ENCODE measurements around the gene ARHGEF28.

The ARHGEF28 gene

GRCh38 chr5:73858776-73859175, 232.8 kb downstream of the ARHGEF28 start:
- TF ChIP-seq, protein P1, sequence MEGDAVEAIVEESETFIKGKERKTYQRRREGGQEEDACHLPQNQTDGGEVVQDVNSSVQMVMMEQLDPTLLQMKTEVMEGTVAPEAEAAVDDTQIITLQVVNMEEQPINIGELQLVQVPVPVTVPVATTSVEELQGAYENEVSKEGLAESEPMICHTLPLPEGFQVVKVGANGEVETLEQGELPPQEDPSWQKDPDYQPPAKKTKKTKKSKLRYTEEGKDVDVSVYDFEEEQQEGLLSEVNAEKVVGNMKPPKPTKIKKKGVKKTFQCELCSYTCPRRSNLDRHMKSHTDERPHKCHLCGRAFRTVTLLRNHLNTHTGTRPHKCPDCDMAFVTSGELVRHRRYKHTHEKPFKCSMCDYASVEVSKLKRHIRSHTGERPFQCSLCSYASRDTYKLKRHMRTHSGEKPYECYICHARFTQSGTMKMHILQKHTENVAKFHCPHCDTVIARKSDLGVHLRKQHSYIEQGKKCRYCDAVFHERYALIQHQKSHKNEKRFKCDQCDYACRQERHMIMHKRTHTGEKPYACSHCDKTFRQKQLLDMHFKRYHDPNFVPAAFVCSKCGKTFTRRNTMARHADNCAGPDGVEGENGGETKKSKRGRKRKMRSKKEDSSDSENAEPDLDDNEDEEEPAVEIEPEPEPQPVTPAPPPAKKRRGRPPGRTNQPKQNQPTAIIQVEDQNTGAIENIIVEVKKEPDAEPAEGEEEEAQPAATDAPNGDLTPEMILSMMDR (IDR thresholded peaks at IDR 0.05; ENCODE audit: insufficient read depth, low read length, poor library complexity, severe bottlenecking) = no peak
- no peaks in the 10 kb centered on the region for H3K36me3 ChIP-seq (ENCODE audit: control insufficient read depth, insufficient read depth, low read length)
- H3K4me3 ChIP-seq (replicated peaks; ENCODE audit: low read depth, low read length) = no peak overlapping the region
- DNase-seq (ENCODE audit: extremely low read depth, insufficient read length) = no peak
- no peaks in the 10 kb centered on the region for H3K27me3 ChIP-seq (replicated peaks; ENCODE audit: control insufficient read depth, insufficient read depth, low read length)

DNA sequence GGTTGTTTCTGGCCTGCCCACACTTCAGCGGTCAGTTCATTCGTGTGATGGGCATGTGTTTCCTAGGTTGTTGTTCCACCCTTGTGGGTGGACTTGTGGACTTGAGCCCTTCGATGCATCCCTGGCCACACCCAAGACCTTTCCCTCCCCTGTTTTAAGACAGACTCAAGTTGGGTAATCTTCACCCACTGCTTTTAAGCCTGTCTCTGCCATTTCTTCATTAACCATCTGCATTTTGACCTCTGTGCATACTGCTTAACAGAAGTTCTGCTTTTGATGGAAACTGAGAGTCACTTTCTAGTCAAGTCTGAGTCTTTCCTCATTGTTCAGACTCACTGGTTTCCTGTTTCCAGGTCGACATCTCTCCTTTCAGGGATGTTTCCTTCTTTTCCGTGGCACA, 233.7 kb downstream of the ARHGEF28 start:
- DNase-seq (ENCODE audit: extremely low read depth, insufficient read length) = no peak
- TF ChIP-seq, protein P1 (IDR thresholded peaks at IDR 0.05; ENCODE audit: insufficient read depth, low read length, poor library complexity, severe bottlenecking) = no peak
- Histone ChIP-seq H3K36me3 (ENCODE audit: control insufficient read depth, insufficient read depth, low read length) (no peaks in the 10 kb centered on the region), H3K4me3 (replicated peaks; ENCODE audit: low read depth, low read length) (no peak overlapping the region), H3K27me3 (replicated peaks; ENCODE audit: control insufficient read depth, insufficient read depth, low read length) (no peaks in the 10 kb centered on the region)

DNA sequence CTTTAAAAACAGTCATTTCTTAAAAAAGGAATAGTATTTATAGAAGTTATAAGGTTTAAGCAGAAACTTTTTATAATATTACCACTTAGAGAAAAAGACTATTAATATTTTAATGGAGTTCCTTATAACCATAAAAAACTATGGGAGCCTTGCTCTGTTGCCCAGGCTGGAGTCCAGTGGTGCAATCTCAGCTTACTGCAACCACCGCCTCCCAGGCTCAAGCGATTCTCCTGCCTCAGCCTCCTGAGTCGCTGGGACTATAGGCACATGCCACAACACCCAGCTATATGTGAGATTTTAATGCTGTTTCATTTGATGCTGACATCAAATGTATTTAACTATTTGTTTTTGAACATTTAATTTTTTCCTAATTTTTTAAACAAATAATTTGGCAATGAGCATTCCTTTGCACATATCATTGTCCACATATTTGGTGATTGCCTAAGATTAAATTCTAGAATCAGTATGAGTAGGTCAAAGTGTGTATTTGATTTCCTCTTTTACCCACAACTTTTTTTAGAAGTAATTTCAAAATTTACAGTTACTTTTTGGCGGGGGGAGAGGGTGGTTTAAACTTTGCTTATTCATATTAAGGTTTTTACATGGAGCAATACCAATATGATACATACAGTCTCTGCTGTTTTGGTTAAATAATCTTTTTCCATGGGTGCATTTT, 235.5 kb downstream of the ARHGEF28 start:
- no peaks in the 10 kb centered on the region for H3K36me3 ChIP-seq (ENCODE audit: control insufficient read depth, insufficient read depth, low read length)
- H3K4me3 ChIP-seq (replicated peaks; ENCODE audit: low read depth, low read length) = no peak overlapping the region
- TF ChIP-seq, protein P1 (IDR thresholded peaks at IDR 0.05; ENCODE audit: insufficient read depth, low read length, poor library complexity, severe bottlenecking) = no peak
- DNase-seq (ENCODE audit: extremely low read depth, insufficient read length) = no peak
- no peaks in the 10 kb centered on the region for H3K27me3 ChIP-seq (replicated peaks; ENCODE audit: control insufficient read depth, insufficient read depth, low read length)

GRCh38 chr5:73862796-73863195, 236.8 kb downstream of the ARHGEF28 start:
- DNase-seq (ENCODE audit: extremely low read depth, insufficient read length) = no peak
- TF ChIP-seq, protein P1 (IDR thresholded peaks at IDR 0.05; ENCODE audit: insufficient read depth, low read length, poor library complexity, severe bottlenecking) = no peak
- H3K4me3 ChIP-seq (replicated peaks; ENCODE audit: low read depth, low read length) = no peak overlapping the region
- no peaks in the 10 kb centered on the region for H3K27me3 ChIP-seq (replicated peaks; ENCODE audit: control insufficient read depth, insufficient read depth, low read length)
- no peaks in the 10 kb centered on the region for H3K36me3 ChIP-seq (ENCODE audit: control insufficient read depth, insufficient read depth, low read length)

GRCh38 chr5:73863876-73864275, 237.9 kb downstream of the ARHGEF28 start:
- H3K36me3 ChIP-seq (ENCODE audit: control insufficient read depth, insufficient read depth, low read length) = no peaks in the 10 kb centered on the region
- no peak for DNase-seq (ENCODE audit: extremely low read depth, insufficient read length)
- TF ChIP-seq, protein P1 (IDR thresholded peaks at IDR 0.05; ENCODE audit: insufficient read depth, low read length, poor library complexity, severe bottlenecking) = no peak

DNA sequence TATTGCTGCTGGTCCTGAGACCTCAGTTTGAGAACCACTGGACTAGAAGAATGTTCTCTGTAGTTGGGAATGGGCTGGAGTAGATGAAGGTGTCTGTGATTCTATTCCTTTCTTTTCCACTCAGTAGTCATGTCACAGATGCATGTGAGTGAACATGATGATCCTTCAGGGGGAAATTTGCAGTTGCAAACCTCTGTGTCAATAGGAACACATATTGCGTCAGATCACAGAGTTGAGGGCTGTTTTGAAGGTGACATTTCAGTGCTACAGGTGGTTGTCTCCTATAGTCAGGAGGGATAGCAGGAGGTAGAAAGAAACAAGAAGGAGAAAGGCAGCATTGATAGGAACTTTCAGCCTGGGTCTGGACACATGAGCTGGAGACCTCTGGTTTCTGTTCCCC, 239.3 kb downstream of the ARHGEF28 start:
- Histone ChIP-seq H3K36me3 (ENCODE audit: control insufficient read depth, insufficient read depth, low read length) (no peaks in the 10 kb centered on the region), H3K27me3 (replicated peaks; ENCODE audit: control insufficient read depth, insufficient read depth, low read length) (no peaks in the 10 kb centered on the region), H3K4me3 (replicated peaks; ENCODE audit: low read depth, low read length) (no peak overlapping the region)
- no peak for DNase-seq (ENCODE audit: extremely low read depth, insufficient read length)
- TF ChIP-seq, protein P1 (IDR thresholded peaks at IDR 0.05; ENCODE audit: insufficient read depth, low read length, poor library complexity, severe bottlenecking) = no peak

More at GRCh38 chr5:73863876-73864275, 237.9 kb downstream of the ARHGEF28 start:
- Histone ChIP-seq H3K4me3 (replicated peaks; ENCODE audit: low read depth, low read length) (no peak overlapping the region), H3K27me3 (replicated peaks; ENCODE audit: control insufficient read depth, insufficient read depth, low read length) (no peaks in the 10 kb centered on the region)

Data from GM06990 (cell line).